HG03432 (cell line): ENCODE measurements around the gene RNF5.

Source experiments
- ATAC-seq: cut with Tn5 transposase; IDR thresholded peaks from one replicate; pipeline ENCODE4 v1.9.1; 2021; ENCODE audit warnings: mild to moderate bottlenecking, moderate library complexity; ENCODE audit not compliant: unreplicated experiment

Gene RNF5

GRCh38 chr6:32151863-32152768, 26.1 kb upstream of the RNF5 start, which contains the start of gene PRRT1:
Gene PRRT1, minus strand, starts transcription at chr6:32151939. Its CDS starts 112 bp downstream, at chr6:32151827.
- no peak for ATAC-seq

GRCh38 chr6:32152769-32153563, 25.2 kb upstream of the RNF5 start:
- no peak for ATAC-seq

GRCh38 chr6:32153564-32154513, 24.4 kb upstream of the RNF5 start, which contains the start of gene PPT2:
Gene PPT2, plus strand, starts transcription at chr6:32154141. Its CDS starts 454 bp downstream, at chr6:32154595.
- ATAC-seq = peak; percentile 35

- ATAC-seq = peak; percentile 76
These were observed 23.6 kb upstream of the RNF5 start for GRCh38 chr6:32154514-32155161.

- ATAC-seq = no peak
These were observed 21.3 kb upstream of the RNF5 start for GRCh38 chr6:32156891-32157290.

- no peak for ATAC-seq
These were observed 20.2 kb upstream of the RNF5 start for GRCh38 chr6:32158052-32158451.

- ATAC-seq = no peak
These were observed 14.5 kb upstream of the RNF5 start for GRCh38 chr6:32163559-32164258.

GRCh38 chr6:32164295-32164694, 13.9 kb upstream of the RNF5 start, which contains the start of gene EGFL8:
Gene EGFL8, plus strand, starts transcription at chr6:32164595. Its CDS starts 1,571 bp downstream, at chr6:32166166.
- ATAC-seq = no peak

GRCh38 chr6:32166411-32167061, 11.7 kb upstream of the RNF5 start:
- ATAC-seq = no peak

- no peak for ATAC-seq
These were observed 10.9 kb upstream of the RNF5 start for GRCh38 chr6:32167154-32167760.

- ATAC-seq = no peak
These were observed 10.4 kb upstream of the RNF5 start for GRCh38 chr6:32167761-32168262.

- ATAC-seq = no peak
These were observed 9.9 kb upstream of the RNF5 start for GRCh38 chr6:32168350-32168749.

GRCh38 chr6:32168807-32169591, 9.2 kb upstream of the RNF5 start:
- no peak for ATAC-seq

- ATAC-seq = no peak
These were observed 7.9 kb upstream of the RNF5 start for GRCh38 chr6:32170294-32170693.

GRCh38 chr6:32171234-32171633, 7.0 kb upstream of the RNF5 start:
- no peak for ATAC-seq

- ATAC-seq = no peak
These were observed 5.0 kb upstream of the RNF5 start for GRCh38 chr6:32173051-32173727.

- ATAC-seq = no peak
These were observed 3.8 kb upstream of the RNF5 start for GRCh38 chr6:32174416-32174815.
